Measurements from ENCODE around the gene GRSF1.

The GRSF1 gene

GRCh38 chr4:70802928-70803580 is 36.6 kb downstream of the GRSF1 start:
- TF ChIP-seq ZNF433 (tag by site-specific recombination; IDR thresholded peaks at IDR 0.05; ENCODE audit: low read depth) (no peak), ZNF23 (tag by site-specific recombination; IDR thresholded peaks at IDR 0.05; ENCODE audit: borderline replicate concordance) (no peak), ZSCAN5A (tag by site-specific recombination; IDR thresholded peaks at IDR 0.05) (no peak), OSR2 (tag by site-specific recombination; IDR thresholded peaks at IDR 0.05) (peak; percentile 28; the same call in 1 of the 2 replicates), ZNF76 (tag by site-specific recombination; IDR thresholded peaks at IDR 0.05; ENCODE audit: borderline replicate concordance, low read depth) (no peak), PRDM6 (tag by site-specific recombination; IDR thresholded peaks at IDR 0.05) (no peak), ZNF394 (tag by site-specific recombination; IDR thresholded peaks at IDR 0.05; ENCODE audit: borderline replicate concordance) (no peak)
- H3K4me3 ChIP-seq (ENCODE audit: low read depth, low read length), result no peak overlapping the region
- H3K9me3 ChIP-seq (ENCODE audit: control insufficient read depth, insufficient read depth, low read depth, low read length), result no peaks in the 10 kb centered on the region
- CTCF ChIA-PET, result no interaction called here
- no peak overlapping the region for H3K27ac ChIP-seq (ENCODE audit: extremely low read depth, low read depth, low read length)
- peaks cover 0 to 37% of the 10 kb centered on the region in 2 experiments; a peak in 2 of 3 replicates for H3K36me3 ChIP-seq (ENCODE audit: control insufficient read depth in 2 of 2, insufficient read depth in 1 of 2, low read length in 2 of 2)
- H3K4me1 ChIP-seq (ENCODE audit: control insufficient read depth, insufficient read depth, low read length), result no peaks in the 10 kb centered on the region
- POLR2A ChIA-PET, result no interaction called here

- POLR2A ChIA-PET, result no interaction called here
Measured at GRCh38 chr4:70801265-70801809, 38.4 kb downstream of the GRSF1 start.

More at GRCh38 chr4:70801265-70801809, 38.4 kb downstream of the GRSF1 start:
- Histone ChIP-seq H3K27ac (ENCODE audit: extremely low read depth, low read depth, low read length) (no peak overlapping the region), H3K36me3 (ENCODE audit: control insufficient read depth in 2 of 2, insufficient read depth in 1 of 2, low read length in 2 of 2) (peaks cover 0 to 39% of the 10 kb centered on the region in 2 experiments; a peak in 2 of 3 replicates), H3K4me1 (ENCODE audit: control insufficient read depth, insufficient read depth, low read length) (no peaks in the 10 kb centered on the region), H3K4me3 (ENCODE audit: low read depth, low read length) (no peak overlapping the region), H3K9me3 (ENCODE audit: control insufficient read depth, insufficient read depth, low read depth, low read length) (no peaks in the 10 kb centered on the region)
- peak; percentile 33; the same call in 1 of the 2 replicates for TF ChIP-seq PRDM10 (tag by site-specific recombination; IDR thresholded peaks at IDR 0.05)
- no peak for TF ChIP-seq ATF2 (tag by site-specific recombination; IDR thresholded peaks at IDR 0.05; ENCODE audit: low read depth)
- CTCF ChIA-PET, result interaction anchor here (0.6 kb wide), 1 partner anchor 134 kb away, joined by 3 read pairs; no protein-coding TSS in a partner anchor
